Umbilical cord (tissue), 2 donors: ENCODE measurements around the gene TRIML1. TPM values are rescaled to one million over a fixed set of nuclear protein-coding genes. Genes with fewer than 3 reads are reported as not detected.
"Not testable (repeated sequence)": the region's sequence is repeated elsewhere in the genome, so short reads cannot be mapped to it uniquely, and the experiment has no call there.

Experiments used
- DNase-seq: peaks from one replicate; pipeline ENCODE4 v3.0.0-alpha.2; 2015; ENCODE audit warnings: low spot score
- total RNA-seq: library from RNA; depleted of rRNA; stranded (reverse); fragments of >200 nt; gene quantifications from one replicate; pipeline ENCODE4 v1.2.3, GENCODE V29; 2014; ENCODE audit warnings: low replicate concordance; ENCODE audit not compliant: insufficient read depth

TRIML1 gene
- total RNA-seq, 1 donor from 2014 or later, result not detected

DNA sequence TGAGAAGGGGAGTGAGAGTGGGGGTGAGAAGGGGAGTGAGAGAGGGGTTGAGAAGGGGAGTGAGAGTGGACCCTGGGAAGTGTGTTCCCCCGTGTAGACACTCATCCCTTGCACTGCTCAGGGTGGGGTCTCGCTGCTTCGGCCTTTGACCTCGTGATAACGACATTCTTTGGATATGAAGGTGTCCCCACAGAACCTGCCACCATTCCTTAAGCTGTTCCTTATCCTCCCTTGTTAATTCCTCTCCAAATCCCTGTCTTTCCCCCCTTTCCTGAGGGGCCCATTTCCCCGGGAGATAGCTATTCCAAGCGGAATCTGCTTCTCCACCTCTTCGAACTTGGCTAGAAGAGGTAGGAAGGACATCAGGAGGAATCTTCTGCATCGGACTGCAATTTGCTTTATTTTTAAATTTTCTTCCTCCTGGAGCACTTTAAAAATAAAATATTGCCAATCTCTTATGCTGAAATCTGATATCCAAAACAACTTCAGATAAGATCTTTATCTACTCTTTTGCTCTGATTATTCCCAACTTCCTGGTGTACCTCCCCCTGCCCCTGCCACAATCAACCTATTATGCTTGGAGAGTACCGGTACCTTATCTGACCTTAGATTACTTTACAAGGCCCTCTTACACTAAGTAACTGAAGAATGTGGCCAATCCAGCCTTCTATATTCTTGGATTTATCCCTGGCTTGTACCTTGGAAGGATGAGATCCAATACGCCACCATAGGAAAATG, 15.6 kb downstream of the TRIML1 start:
- no peak for DNase-seq

DNA sequence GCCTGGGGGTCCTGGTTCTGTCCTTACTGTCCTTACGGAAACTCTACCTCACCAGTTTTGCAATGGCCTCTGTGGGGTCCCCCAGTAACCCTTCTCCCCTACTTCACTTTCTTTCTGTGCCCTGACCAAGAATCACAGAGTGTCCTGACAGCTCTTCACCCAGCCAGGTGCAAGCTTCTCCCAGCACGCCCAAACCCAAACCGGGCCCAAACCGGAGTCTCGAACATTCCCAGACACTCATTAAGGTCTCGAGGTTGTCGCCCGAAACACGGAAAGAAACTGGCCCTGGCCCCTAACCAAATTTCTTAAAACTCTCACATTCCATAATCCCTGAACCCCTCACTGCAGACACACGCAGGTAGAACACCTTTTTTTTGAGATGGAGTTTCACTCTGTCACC, 19.1 kb downstream of the TRIML1 start:
- no peak for DNase-seq

DNA sequence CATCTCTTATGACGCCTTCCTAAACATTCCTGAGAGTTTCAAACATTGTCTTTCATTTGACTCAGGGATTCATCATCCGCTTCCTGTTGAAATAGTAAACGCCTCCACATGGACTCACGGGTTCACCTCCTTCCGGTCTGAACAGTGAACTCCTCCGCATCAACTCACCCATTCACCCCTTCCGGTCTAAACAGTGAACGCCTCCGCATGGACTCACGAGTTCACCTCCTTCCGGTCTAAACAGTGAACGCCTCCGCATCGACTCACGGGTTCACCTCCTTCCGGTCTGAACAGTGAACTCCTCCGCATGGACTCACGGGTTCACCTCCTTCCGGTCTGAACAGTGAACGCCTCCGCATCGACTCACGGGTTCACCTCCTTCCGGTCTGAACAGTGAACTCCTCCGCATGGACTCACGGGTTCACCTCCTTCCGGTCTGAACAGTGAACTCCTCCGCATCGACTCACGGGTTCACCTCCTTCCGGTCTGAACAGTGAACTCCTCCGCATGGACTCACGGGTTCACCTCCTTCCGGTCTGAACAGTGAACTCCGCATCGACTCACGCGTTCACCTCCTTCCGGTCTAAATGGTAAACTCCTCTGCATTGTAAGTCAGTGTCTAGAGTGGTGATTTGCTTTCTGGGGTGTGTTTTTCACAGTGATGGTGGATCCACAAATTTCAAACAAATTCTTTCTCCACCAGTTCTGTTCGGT, 20.4 kb downstream of the TRIML1 start:
- DNase-seq, result not testable (repeated sequence)

DNA sequence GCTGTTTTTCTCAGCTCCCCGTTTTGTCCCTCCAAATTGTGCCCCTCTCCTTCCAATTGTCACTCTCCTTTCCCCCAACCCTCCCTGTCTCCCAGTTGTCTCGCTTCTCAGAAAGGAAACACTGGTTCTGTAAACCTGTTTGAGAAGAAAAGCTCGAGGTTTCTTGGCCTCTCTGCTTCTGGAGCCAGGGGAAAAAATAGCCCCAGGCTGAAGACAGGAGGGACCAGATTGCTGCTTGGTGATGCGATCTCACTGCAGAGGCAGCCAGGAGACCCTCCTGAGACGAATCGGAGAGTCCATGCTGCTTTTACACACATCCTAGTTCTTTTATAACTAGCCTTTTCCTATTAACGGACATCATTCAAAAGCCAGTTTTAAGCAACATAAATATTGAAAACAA, 21.2 kb downstream of the TRIML1 start:
- DNase-seq, result no peak

DNA sequence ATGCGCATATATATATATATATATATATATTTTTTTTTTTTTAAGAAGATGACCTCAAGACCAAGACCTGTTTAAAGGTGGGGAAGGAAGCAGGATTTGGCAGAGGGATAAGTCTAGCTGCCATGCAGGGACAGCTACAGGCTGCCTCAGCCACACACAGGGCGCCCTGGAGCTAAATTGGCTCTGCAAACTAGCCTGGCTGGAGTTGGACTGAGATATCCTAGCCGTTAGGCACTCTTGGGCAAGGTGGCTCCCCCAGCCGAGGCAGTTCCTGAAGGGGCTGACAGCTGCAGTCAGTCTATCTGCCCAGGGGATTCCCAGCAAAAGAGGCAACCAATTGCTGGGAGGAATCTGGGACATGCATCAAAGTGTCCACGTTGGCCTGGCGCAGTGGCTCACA, 21.9 kb downstream of the TRIML1 start:
- no peak for DNase-seq

DNA sequence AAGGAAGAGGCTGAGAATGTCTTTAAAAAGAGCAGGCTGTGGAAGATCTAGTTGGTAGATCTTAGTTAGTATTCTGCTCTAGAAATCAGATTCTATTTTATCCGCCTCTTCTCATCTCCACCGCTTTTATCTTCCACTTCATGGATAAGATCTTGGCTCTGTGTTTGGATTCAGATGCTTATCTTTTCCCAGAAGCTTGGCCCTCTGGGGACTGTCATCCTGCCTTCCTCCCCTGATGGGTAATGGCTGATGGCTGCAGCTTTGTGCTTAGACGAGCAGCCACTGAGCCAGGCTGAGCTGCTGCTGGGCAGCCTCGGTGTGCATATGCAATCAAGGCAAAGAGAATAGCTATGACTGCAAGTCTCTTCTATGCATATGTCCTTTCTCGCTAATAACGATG, 23.5 kb downstream of the TRIML1 start:
- peak; percentile 32 for DNase-seq

DNA sequence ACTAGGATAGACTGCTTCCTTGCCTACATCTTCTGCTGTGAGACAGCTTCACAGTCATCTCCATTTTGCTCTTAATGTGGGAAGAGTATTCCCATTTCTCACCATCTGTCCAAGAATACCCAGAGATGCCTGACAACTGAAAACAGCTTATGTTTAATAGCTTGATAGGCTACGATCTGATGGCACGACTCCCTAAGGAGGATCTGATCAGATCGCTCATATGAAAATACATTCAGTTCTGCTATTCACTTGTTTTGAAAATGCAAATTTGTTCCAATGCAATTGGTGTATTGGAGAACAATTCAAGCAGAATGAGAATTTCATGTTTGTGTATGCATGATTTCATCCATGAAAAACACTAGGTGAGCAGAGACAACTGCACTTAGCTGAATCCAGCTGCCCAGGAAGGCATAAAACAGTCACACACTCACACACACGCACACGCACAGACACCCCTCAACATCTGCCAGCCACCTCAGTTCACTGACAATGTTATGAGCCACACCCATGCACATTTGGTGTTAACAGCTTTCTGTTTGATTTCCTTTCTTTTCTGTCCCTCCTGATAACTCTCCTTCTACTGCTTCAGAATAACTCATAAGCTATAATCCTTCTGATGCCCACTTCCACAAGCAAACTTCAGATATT, 29.6 kb downstream of the TRIML1 start:
- DNase-seq, result no peak

DNA sequence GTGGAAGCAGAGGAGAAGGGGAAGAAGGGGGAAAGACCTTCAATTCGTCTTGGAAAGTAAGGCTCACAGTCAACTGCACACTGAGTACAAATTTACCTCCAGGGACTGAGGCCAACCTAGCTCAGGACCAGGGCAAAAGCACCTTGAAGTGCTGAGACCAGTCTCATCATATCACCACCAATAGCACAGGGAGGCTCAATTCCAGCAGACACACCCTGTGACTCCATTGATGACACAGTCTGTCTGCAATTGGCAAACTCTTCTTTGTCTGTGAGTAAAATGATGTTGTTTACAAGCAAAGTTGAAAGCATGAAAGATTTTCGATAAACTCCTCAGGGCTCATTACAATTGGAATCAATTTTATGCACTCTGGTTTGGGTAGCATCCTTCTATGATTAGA, 32.3 kb downstream of the TRIML1 start:
- no peak for DNase-seq

DNA sequence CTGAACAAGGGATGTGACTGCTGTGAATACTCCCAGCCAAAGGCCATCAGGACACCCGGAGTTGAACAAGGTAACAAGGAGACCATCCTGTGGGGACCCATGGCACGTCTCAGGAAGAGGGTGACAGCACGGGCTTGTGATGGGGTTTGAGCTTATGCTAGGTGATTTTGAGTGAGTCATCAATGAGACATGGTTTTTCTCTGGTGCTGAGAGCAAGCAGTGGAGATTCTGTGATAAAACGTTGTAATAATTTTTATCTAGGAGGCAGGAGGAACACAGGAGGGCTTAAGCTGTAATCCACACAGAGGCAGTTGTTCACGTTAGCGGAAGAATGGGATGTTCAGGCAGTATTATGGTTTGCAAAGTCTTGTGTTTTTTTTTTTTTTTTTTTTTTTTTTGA, 36.0 kb downstream of the TRIML1 start:
- no peak for DNase-seq

DNA sequence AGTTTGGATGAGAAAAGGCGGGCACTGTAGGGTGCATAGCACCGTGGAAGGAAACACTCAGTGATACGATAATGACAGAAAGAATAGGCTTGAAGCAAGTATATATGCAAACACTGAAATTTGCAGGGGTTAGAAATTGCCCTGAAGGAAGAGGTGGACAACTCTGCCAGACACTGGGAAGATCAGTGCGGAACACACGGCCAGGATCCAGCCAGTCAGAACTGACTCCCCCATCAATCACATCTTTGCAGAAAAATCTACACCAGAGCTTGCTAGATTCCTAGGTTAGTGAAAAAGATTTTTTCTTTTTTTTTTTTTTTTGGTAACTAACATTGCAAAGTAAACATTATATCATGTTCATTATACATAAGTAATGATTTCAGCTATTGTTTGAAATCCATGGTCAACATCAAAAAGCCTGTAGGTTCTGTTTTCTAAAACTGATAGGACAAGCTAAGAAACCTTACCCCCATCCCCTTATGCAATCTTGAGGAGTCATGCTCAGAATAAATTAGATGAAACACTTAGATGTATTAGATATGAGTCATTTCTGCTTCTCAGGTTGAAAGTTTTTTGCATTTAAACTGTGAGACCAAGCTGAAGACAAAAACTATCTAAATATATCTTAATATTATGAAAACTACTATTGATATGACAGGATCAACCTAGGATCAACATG, 38.9 kb downstream of the TRIML1 start:
- no peak for DNase-seq

DNA sequence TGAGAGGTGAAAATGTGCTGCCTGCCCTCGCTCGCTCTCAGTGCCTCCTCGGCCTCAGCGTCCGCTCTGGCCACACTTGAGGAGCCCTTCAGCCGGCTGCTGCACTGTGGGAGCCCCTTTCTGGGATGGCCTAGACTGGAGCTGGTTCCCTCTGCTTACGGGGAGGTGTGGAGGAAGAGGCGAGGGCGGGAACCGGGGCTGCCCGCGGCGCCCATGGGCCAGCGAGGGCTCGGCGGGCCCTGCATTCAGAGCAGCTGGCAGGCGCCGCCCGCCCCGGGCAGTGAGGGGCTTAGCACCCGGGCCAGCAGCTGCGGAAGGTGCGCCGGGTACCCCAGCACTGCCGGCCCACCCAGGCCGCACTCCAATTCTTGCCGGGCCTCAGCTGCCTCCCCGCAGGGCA, 39.6 kb downstream of the TRIML1 start:
- DNase-seq, result no peak

DNA sequence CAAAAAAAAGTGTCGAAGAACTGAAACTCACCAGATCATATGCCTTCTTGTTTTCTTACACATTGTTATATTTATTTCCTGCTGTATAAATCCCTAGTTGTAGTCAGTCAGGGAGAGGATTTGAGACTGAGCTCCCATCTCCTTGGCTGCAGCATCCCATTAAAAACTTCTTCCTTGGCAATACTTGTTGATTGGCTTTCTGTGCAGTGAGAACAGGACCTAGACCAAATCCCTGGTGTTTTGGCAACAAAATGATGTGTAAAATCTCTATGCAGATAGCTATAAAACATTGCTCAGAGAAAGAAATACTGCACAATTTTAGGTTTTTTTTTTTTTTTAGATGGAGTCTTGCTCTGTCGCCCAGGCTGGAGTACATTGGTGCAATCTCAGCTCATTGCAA, 47.9 kb downstream of the TRIML1 start:
- DNase-seq, result no peak

DNA sequence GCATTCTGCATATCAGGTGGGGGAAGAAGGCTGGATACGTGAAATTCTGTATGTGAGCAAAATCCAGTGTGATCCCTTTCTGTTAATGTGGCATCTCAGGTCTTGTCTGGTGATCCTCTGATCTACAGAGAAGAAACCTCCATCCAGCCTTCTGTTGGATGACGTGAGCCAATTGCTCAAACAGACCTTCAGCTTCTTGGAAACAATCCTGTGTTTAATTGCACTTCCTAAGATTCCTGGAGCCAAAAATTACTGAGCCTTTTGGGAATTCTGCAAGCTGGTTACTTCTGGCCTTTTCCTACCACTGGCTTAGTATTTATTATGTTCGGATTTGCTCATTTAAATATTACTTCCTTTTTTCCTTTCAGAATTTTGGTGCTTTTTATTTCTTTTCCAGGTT, 51.2 kb downstream of the TRIML1 start:
- no peak for DNase-seq

DNA sequence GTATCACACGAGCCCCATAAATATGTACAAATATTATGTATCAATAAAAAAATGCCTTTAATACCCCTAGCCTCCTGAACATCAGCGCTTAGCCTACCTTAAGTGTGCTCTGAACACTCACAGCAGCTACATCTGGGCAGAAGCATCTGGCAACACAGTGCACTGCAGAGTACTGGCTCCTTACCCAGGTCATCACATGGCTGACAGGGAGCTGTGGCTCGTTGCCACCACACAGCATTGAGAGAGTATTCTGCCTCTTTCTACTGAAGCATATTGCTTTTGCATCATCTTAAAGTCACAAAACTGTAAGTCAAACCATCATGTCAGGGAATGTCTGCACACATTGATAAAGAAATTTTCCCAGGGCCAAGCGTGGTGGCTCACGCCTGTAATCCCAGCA, 55.2 kb downstream of the TRIML1 start:
- no peak for DNase-seq

DNA sequence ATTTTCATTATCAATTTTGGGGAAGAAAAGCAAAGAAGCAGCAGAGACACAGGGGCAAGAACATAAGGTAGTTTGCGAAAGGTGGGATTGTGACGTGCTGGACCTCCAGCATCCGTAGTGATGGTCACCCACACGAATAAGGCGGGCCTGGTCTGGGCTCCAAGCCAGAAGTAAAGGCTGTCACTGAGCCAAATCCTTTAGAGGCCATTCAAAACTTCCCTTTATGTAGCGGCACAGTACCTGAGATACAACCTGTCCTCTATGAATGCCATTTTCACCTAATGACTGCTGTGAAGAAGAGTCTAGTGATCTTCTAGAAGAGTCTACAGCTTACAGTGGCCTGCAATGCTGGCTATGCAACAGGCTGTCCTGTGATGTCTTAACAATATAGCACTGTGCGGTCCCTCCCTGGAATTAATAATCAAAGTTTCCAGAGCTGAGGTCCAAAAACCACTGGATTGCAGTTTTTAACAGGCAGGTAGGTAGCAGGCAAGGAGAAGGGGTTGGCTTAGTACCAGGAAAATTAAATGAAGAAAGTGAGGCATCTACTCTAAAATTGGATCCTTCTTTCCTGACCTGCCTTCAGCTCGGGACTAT, 56.2 kb downstream of the TRIML1 start:
- no peak for DNase-seq

DNA sequence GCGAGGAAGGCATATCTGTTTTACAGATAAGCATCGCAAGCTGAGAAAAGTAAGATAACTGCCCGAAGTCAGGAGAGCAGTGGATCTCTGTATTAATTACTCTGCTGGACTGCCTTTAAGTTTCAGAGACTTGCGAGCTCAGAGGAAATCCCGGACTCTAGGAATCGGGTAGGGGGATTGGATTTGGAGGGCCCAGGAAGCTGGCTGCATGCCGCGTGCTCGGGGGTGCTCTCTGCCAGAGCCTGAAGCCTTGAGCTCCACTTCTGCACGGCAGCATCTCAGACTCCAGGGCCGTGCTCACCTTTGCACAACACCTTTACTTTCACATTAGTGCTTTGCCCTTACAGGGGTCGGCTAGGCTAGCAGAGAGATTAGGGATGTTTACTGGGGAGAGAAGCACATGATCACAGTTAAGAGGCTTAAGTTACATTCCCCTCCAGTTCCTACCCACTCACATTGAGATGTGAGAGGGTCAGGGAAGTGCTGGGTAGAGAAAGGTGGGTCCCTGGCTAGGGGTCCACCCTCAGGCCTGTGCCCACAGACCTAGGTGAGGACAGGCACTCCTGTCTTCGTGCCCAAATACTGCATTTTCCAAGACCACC, 57.0 kb downstream of the TRIML1 start:
- peak; percentile 10 for DNase-seq

Other genes with a start within 250 kb of the TRIML1 start
- 4.3 TPM for gene ZFP42, start 143.7 kb upstream of the TRIML1 start, total RNA-seq
- gene TRIML2, start 29.8 kb upstream of the TRIML1 start, total RNA-seq, result not detected